Ovary (tissue), 9 donors: ENCODE results near the gene ELOVL3. TPM values are rescaled to one million over a fixed set of nuclear protein-coding genes. Genes with fewer than 3 reads are reported as not detected.
"Not testable (repeated sequence)": the region's sequence is repeated elsewhere in the genome, so short reads cannot be mapped to it uniquely, and the experiment has no call there.

ENCODE experiments used
- DNase-seq, 5 donors: peaks; one replicate each; pipeline ENCODE4 v3.0.0-alpha.2; 2019 to 2020
- H3K27ac ChIP-seq, 2 donors: fragments of 200-600 bp; one replicate each; pipeline versions ENCODE4 v1.5.1 to v1.8.0; 2019 to 2022
- H3K27me3 ChIP-seq: fragments of 200-600 bp; one replicate; pipeline ENCODE4 v1.8.0; 2022
- H3K36me3 ChIP-seq: fragments of 200-600 bp; sonication (generic); one replicate; pipeline ENCODE4 v1.5.1; 2019
- H3K4me1 ChIP-seq: one replicate; pipeline ENCODE4 v1.8.1; 2013; ENCODE audit warnings: mild to moderate bottlenecking, moderate library complexity; ENCODE audit not compliant: insufficient read depth
- H3K4me3 ChIP-seq: fragments of 200-600 bp; sonication (generic); one replicate; pipeline ENCODE4 v1.5.1; 2017
- H3K9me3 ChIP-seq, 2 donors: fragments of 200-600 bp in 1 of 2; sonication (generic) in 1 of 2; one replicate each; pipeline versions ENCODE4 v1.5.1 to v1.8.1; 2013 to 2019; ENCODE audit warnings: mild to moderate bottlenecking in 1 of 2, moderate library complexity in 1 of 2
- CTCF ChIP-seq, 3 donors: fragments of 450-650 bp in 2 of 3; fragments of 200-600 bp in 1 of 3; IDR thresholded peaks; one replicate each; pipeline versions ENCODE4 v1.5.1 to v1.8.0; 2016 to 2022; ENCODE audit warnings: antibody characterized with exemption in 3 of 3, mild to moderate bottlenecking in 1 of 3
- EP300 ChIP-seq: sonication (generic); formaldehyde crosslinking; IDR thresholded peaks from one replicate; pipeline ENCODE4 v1.6.1; 2017; ENCODE audit warnings: antibody characterized with exemption
- POLR2A ChIP-seq: fragments of 450-650 bp; IDR thresholded peaks from one replicate; pipeline ENCODE4 v1.6.1; 2017; ENCODE audit warnings: antibody characterized with exemption, mild to moderate bottlenecking, moderate library complexity
- WGBS, 3 donors: extraction: QIAGEN DNeasy Blood & Tissue Kit in 1 of 3; methylation state at CpG; one replicate each; pipeline versions ENCODE4 v1.1.5 to v1.1.7; 2013 to 2017; 5-methylcytosine and 5-hydroxymethylcytosine counted together
- intact Hi-C, 4 donors: fragments of 100-400 bp; cut with DNase I; formaldehyde crosslinking; loops; one replicate each; pipeline versions ENCODE4 v1.11.0 to v1.15.1; 2022 to 2023
- polyA plus RNA-seq, 2 donors: library from polyadenylated mRNA; stranded (reverse); fragments of 200-250 nt in 1 of 2; fragments of 350-450 nt in 1 of 2; fragmentation: Illumina TruSeq in 1 of 2; extraction: RNeasy Lipid Tissue Mini Kit (QIAGEN cat#74804) in 1 of 2; gene quantifications; one replicate each; pipeline ENCODE4 v1.2.3, GENCODE V29; 2013 to 2014
- total RNA-seq, 7 donors: library from RNA; depleted of rRNA in 2 of 7; stranded (reverse); fragments of >200 nt in 2 of 7; fragmentation: NEBNext Ultra II Directional in 3 of 7; extraction: Animal tissue kit (Norgen Biotek cat#: 25700) in 3 of 7; gene quantifications; one replicate each; pipeline versions ENCODE4 v1.1.0 to v1.2.4, GENCODE V29; 2016 to 2023
- donor health status: DM: no; HTN: no; CAD: no; lungs with moderate emphysema.
- donor health status: DM: no; HTN: no; CAD: no.
- donor health status: Bipolar disorder and iron deficiency.
- donor health status: DM: yes; HTN: yes; CAD: no.
- donor health status: DM: no; HTN: no; CAD: no.
- donor health status: DM: yes; HTN: yes; CAD: no.

The ELOVL3 gene
- total and polyA plus RNA-seq, 9 donors = 0.08 to 1.0 TPM; not detected in 7

- Histone ChIP-seq H3K9me3 (no peaks in the 10 kb centered on the region), H3K27me3 (no peaks in the 10 kb centered on the region), H3K4me1 (peaks cover 6% of the 10 kb centered on the region), H3K36me3 (no peaks in the 10 kb centered on the region), H3K4me3 (no peak overlapping the region), H3K27ac (no peak overlapping the region)
- TF ChIP-seq POLR2A (no peak), EP300 (no peak), CTCF (IDR thresholded peaks at IDR 0.05) (no peak)
- DNase-seq = no peak
- intact Hi-C loops = no loop called here
Measured at GRCh38 chr10:102247734-102248133, 21.6 kb downstream of the ELOVL3 start.

- H3K27ac ChIP-seq, H3K36me3 ChIP-seq, H3K4me1 ChIP-seq, H3K9me3 ChIP-seq, DNase-seq, H3K4me3 ChIP-seq, intact Hi-C loops, H3K27me3 ChIP-seq: not testable (repeated sequence)
- WGBS, 3 donors = 76 to 82% (median 76%) methylated on average over 3 of the region's 3 CpGs
Measured at GRCh38 chr10:102252508-102252907, 26.4 kb downstream of the ELOVL3 start.

- H3K4me3 ChIP-seq = no peak overlapping the region
- H3K9me3 ChIP-seq = no peaks in the 10 kb centered on the region
- intact Hi-C loops = no loop called here
- no peaks in the 10 kb centered on the region for H3K27me3 ChIP-seq
- no peaks in the 10 kb centered on the region for H3K36me3 ChIP-seq
- no peak for TF ChIP-seq CTCF (IDR thresholded peaks at IDR 0.05)
- no peak for TF ChIP-seq EP300
- TF ChIP-seq POLR2A = no peak
- DNase-seq = no peak
- peaks cover 2% of the 10 kb centered on the region for H3K4me1 ChIP-seq
- WGBS, 3 donors = 51 to 76% (median 64%) methylated on average over 1 of the region's 1 CpG
- H3K27ac ChIP-seq = no peak overlapping the region
Measured at GRCh38 chr10:102254426-102254825, 28.3 kb downstream of the ELOVL3 start.

GRCh38 chr10:102255404-102255803 lies 29.3 kb downstream of the ELOVL3 start:
- TF ChIP-seq CTCF (IDR thresholded peaks at IDR 0.05) (no peak), POLR2A (no peak), EP300 (no peak)
- Histone ChIP-seq H3K9me3 (no peaks in the 10 kb centered on the region), H3K36me3 (no peaks in the 10 kb centered on the region), H3K4me1 (peaks cover 2% of the 10 kb centered on the region), H3K4me3 (no peak overlapping the region), H3K27ac (no peak overlapping the region), H3K27me3 (no peaks in the 10 kb centered on the region)
- DNase-seq = no peak
- intact Hi-C loops = no loop called here
- 93 to 99% (median 94%) methylated on average over 2 of the region's 2 CpGs for WGBS, 3 donors

- TF ChIP-seq POLR2A (no peak), EP300 (no peak), CTCF (IDR thresholded peaks at IDR 0.05) (no peak)
- intact Hi-C loops = no loop called here
- DNase-seq = no peak
Measured at GRCh38 chr10:102261196-102261595, 35.1 kb downstream of the ELOVL3 start.

More at GRCh38 chr10:102261196-102261595, 35.1 kb downstream of the ELOVL3 start:
- H3K27me3 ChIP-seq = no peaks in the 10 kb centered on the region
- H3K27ac ChIP-seq = no peak overlapping the region
- no peaks in the 10 kb centered on the region for H3K9me3 ChIP-seq
- no peaks in the 10 kb centered on the region for H3K36me3 ChIP-seq
- peaks cover 5% of the 10 kb centered on the region for H3K4me1 ChIP-seq
- H3K4me3 ChIP-seq = no peak overlapping the region
